Memory B cell (primary cell): ENCODE results near the gene CTH.
"Not testable (repeated sequence)": the region's sequence is repeated elsewhere in the genome, so short reads cannot be mapped to it uniquely, and the experiment has no call there.

Experiments used
- ATAC-seq: fragments of 150-1000 bp; cut with Tn5 transposase; 2 replicates; pipeline ENCODE4 v1.10.0; 2021; ENCODE audit warnings: low read depth, mild to moderate bottlenecking, moderate library complexity
- DNase-seq, 2 donors: peaks; one replicate each; pipeline ENCODE4 v3.0.0; 2022; ENCODE audit warnings: low spot score in 2 of 2
- H3K27ac Mint-ChIP-seq: one replicate; pipeline ENCODE4 v1.8.0; 2022; ENCODE audit warnings: mild to moderate bottlenecking, moderate library complexity, mixed read lengths
- H3K27me3 Mint-ChIP-seq: one replicate; pipeline ENCODE4 v1.8.0; 2022; ENCODE audit warnings: mixed read lengths
- H3K36me3 Mint-ChIP-seq: one replicate; pipeline ENCODE4 v1.8.0; 2022; ENCODE audit warnings: mild to moderate bottlenecking, mixed read lengths
- H3K4me1 Mint-ChIP-seq: one replicate; pipeline ENCODE4 v1.8.0; 2022; ENCODE audit warnings: mixed read lengths
- H3K4me3 Mint-ChIP-seq: one replicate; pipeline ENCODE4 v1.8.0; 2022; ENCODE audit warnings: mild to moderate bottlenecking, moderate library complexity, mixed read lengths
- H3K9me3 Mint-ChIP-seq: one replicate; pipeline ENCODE4 v1.8.0; 2022; ENCODE audit warnings: mixed read lengths

The CTH gene

DNA sequence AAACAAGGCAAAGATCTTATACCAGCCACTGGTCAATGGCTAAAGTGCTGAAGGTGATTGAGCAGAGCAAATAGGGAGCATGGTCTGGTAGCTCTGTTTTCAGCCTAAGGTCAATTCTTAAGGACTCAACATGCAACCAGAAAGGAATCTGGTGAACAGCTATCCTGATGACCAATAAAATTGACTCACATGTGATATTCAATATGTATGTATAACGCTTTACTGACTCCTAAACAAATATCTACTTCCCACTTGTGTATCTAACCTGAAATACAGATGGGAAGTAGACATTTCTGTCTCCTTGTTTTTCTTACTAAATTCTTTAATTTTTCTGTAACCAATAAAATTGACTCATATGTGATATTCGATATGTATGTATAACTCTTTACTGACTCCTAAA is 24.9 kb upstream of the CTH start:
- ATAC-seq = no peak
- peaks cover 3% of the 10 kb centered on the region for H3K4me1 Mint-ChIP-seq
- H3K27ac Mint-ChIP-seq = no peak overlapping the region
- no peaks in the 10 kb centered on the region for H3K36me3 Mint-ChIP-seq
- H3K27me3 Mint-ChIP-seq = peaks cover 5% of the 10 kb centered on the region
- H3K4me3 Mint-ChIP-seq = no peak overlapping the region
- no peak for DNase-seq
- peaks cover 1% of the 10 kb centered on the region for H3K9me3 Mint-ChIP-seq

DNA sequence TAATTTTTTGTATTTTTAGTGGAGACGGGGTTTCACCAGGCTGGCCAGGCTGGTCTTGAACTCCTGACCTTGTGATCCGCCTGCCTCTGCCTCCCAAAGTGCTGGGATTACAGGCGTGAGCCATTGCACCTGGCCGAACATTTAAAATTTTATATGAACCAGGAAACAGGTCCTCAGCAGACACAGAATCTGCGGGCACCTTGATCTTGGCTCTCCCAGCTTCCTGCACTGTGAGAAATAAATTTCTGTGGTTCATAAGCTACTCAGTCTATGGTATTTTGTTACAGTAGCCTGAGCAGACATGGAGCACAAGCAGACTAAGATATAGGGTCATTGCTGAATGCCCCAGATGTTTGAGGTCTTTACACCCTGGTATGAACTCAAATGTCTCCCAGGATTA is 23.6 kb upstream of the CTH start:
- peaks cover 4% of the 10 kb centered on the region for H3K27me3 Mint-ChIP-seq
- ATAC-seq (no peak), DNase-seq (no peak)
- no peaks in the 10 kb centered on the region for H3K36me3 Mint-ChIP-seq
- H3K4me1 Mint-ChIP-seq = peaks cover 3% of the 10 kb centered on the region
- no peak overlapping the region for H3K27ac Mint-ChIP-seq
- H3K4me3 Mint-ChIP-seq = no peak overlapping the region
- H3K9me3 Mint-ChIP-seq = peaks cover 1% of the 10 kb centered on the region

DNA sequence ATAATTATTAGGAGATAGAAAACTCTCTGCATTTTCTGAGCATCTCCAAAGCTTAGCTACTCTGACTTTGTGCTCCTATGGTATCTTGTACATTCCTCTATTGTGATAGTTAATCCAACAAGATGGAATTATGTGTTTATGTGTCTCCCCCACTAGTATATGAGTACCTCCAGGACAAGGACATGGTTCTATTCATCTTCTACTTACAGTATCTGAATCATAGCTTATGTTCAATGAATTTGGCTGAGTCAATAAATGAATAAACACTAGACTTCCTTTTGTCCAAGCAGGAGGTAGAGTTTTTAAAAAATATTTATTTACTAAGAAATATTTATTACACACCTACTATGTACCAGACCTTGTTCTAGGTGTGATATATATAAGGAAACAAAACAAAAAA is 18.4 kb upstream of the CTH start:
- DNase-seq = no peak
- H3K27ac Mint-ChIP-seq = no peak overlapping the region
- H3K4me1 Mint-ChIP-seq = peaks cover 3% of the 10 kb centered on the region
- no peaks in the 10 kb centered on the region for H3K9me3 Mint-ChIP-seq
- no peak overlapping the region for H3K4me3 Mint-ChIP-seq
- peaks cover 10% of the 10 kb centered on the region for H3K27me3 Mint-ChIP-seq
- no peaks in the 10 kb centered on the region for H3K36me3 Mint-ChIP-seq
- ATAC-seq = no peak

DNA sequence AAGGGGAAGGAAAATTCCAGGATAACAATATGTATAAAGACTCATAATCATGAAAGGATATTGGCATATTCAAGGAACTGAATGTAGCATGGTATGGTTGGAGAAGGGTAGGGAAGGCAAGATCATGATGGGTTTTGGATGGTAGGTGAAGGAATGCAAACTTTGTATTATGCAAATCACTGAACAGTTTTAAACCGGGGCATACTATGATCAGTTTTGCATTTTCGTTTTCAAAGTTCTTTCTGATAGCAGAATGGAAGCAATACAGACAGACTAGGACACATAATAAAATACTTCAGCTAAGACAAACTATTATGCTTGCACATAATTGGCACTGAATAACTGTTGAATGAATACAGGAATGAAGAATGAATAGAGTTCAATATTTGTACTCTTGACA is 14.5 kb upstream of the CTH start:
- H3K27me3 Mint-ChIP-seq = peaks cover 7% of the 10 kb centered on the region
- H3K4me3 Mint-ChIP-seq = no peak overlapping the region
- no peak overlapping the region for H3K27ac Mint-ChIP-seq
- DNase-seq (no peak), ATAC-seq (no peak)
- no peaks in the 10 kb centered on the region for H3K9me3 Mint-ChIP-seq
- no peaks in the 10 kb centered on the region for H3K36me3 Mint-ChIP-seq
- H3K4me1 Mint-ChIP-seq = peaks cover 3% of the 10 kb centered on the region

DNA sequence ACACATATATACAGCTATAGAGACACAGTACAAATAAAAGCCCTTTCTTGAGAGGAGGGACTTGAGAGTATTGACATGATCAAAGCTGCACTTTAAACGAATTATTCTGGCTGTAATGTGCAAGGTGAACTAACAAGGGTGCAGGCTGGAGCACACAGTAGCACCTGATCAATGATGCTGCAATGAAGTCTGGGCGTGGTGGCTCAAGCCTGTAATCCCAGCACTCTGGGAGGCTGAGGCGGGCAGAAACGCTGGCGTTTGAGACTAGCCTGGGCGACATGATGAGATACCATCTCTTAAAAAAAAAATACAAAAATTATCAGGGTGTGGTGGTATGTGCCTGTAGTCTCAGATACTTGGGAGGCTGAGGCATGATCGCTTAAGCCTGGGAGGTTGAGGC is 14.1 kb upstream of the CTH start:
- no peak overlapping the region for H3K27ac Mint-ChIP-seq
- H3K4me1 Mint-ChIP-seq = peaks cover 3% of the 10 kb centered on the region
- no peaks in the 10 kb centered on the region for H3K36me3 Mint-ChIP-seq
- H3K4me3 Mint-ChIP-seq = no peak overlapping the region
- peaks cover 7% of the 10 kb centered on the region for H3K27me3 Mint-ChIP-seq
- no peaks in the 10 kb centered on the region for H3K9me3 Mint-ChIP-seq
- ATAC-seq = no peak
- DNase-seq = no peak

DNA sequence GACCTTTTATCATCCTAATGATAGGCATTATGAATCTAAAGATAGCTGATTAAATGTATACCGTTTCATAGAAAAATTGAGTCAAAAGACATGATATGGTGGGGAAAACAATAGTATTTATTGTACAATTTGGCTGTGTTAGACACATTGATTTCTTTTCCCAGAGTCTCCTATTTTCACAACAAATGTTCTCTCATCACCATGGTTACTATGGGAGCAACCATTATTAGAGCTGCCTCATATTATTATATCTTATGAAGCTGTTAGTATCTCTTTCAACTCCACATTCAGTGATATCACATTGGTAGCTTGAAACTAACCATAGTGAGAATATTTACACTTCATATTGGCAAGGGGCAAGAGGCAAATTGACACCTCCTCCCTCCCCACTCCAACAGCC is 10.7 kb upstream of the CTH start:
- DNase-seq (no peak), ATAC-seq (no peak)
- no peaks in the 10 kb centered on the region for H3K9me3 Mint-ChIP-seq
- peaks cover 3% of the 10 kb centered on the region for H3K4me1 Mint-ChIP-seq
- H3K4me3 Mint-ChIP-seq = no peak overlapping the region
- H3K27ac Mint-ChIP-seq = no peak overlapping the region
- H3K27me3 Mint-ChIP-seq = peaks cover 4% of the 10 kb centered on the region
- no peaks in the 10 kb centered on the region for H3K36me3 Mint-ChIP-seq

DNA sequence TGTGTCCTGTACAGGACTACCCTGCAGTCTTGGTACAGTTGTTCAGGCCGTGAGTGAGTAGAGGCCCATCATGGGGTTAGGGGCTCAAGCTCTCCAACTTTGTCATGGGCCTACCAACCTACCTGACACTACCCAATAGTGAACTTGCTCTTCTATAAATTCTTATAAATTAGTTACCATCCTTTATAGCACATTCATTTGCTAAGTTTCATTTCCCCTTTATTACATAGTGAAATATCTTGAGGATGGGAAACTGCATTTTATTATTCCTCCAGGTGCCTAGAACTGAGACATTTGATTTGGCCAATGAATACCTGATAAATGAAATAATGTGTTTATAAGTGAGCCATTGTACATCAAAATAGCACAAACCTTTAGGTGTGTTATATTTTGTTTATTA is 9.1 kb upstream of the CTH start:
- Mint-ChIP-seq H3K27ac (no peak overlapping the region), H3K36me3 (no peaks in the 10 kb centered on the region), H3K27me3 (peaks cover 4% of the 10 kb centered on the region), H3K4me1 (no peaks in the 10 kb centered on the region), H3K4me3 (no peak overlapping the region), H3K9me3 (no peaks in the 10 kb centered on the region)
- no peak for DNase-seq
- ATAC-seq = peak; percentile 57

DNA sequence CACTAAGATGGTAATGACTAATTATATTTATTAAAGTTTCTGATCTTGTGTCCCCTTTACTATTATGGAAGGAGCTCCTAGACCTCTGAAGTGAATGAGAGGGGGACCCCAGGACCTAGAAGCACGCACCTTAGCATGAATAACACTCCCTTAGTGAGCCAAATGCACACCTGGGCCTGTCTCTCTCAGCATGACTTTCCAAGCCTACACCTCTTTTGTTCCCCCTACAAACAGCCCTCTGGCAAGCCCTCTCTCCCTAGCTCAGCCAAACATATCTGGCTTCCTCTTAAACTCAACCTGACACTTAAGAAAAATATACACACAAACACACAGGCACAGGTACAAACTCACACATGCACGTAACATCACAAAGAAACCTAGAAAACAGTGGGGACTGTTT is 7.3 kb upstream of the CTH start:
- ATAC-seq = no peak
- DNase-seq = no peak
- Mint-ChIP-seq H3K27ac (no peak overlapping the region), H3K4me3 (no peak overlapping the region), H3K4me1 (no peaks in the 10 kb centered on the region), H3K9me3 (no peaks in the 10 kb centered on the region), H3K36me3 (no peaks in the 10 kb centered on the region), H3K27me3 (peaks cover 4% of the 10 kb centered on the region)

DNA sequence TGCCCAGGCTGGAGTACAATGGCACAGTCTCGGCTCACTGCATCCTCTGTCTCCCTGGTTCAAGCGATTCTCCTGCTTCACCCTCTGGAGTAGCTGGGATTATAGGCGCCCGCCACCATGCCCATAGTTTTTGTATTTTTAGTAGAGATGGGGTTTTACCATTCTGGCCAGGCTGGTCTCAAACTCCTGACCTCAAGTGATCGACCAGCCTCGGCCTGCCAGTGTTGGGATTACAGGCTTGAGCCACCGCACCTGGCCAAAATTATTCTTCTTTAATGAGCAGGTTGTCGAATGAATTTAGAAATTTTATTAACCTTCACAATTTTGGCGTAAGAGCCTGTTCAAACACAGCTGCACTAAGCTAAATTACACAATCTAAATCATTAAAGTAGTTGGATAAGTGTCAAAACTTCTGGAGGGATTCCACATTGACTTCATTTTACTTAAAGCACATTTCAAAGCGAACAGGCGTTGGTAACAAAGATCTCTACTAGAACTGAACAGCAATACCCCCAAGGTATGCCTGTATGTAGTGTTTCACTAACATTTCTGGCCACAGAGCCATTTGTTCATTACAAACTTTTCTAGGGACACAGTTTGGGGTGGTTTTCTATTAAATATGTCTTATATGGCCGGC is 5.2 kb upstream of the CTH start:
- Mint-ChIP-seq H3K9me3 (no peaks in the 10 kb centered on the region), H3K36me3 (no peaks in the 10 kb centered on the region)
- no peak for DNase-seq

DNA sequence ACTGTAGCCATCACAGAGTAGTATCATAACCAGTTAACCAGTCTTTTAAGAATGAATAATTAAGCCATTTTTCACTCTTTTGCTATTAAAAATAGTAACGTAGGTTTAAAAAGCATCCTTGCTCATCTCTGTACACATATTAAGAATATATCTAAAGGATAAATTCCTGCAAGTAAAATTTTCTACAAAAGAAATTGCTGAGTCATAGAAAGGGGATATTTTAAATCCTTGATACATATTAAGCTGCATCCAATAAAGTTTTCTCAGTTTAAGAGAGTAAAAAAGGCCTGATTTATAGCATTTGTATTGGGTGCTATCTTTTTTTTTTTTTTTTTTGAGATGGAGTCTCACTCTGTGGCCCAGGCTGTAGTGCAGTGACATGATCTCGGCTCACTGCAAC is 1.9 kb upstream of the CTH start:
- Mint-ChIP-seq H3K4me3 (no peak overlapping the region), H3K27me3 (peaks cover 2% of the 10 kb centered on the region), H3K9me3 (no peaks in the 10 kb centered on the region), H3K4me1 (peaks cover 11% of the 10 kb centered on the region), H3K36me3 (no peaks in the 10 kb centered on the region), H3K27ac (no peak overlapping the region)
- no peak for DNase-seq
- ATAC-seq = no peak

More for the DNA sequence above, 5.2 kb upstream of the CTH start:
- no peak overlapping the region for H3K27ac Mint-ChIP-seq
- no peak for ATAC-seq
- H3K4me3 Mint-ChIP-seq = no peak overlapping the region
- peaks cover 2% of the 10 kb centered on the region for H3K27me3 Mint-ChIP-seq
- no peaks in the 10 kb centered on the region for H3K4me1 Mint-ChIP-seq

DNA sequence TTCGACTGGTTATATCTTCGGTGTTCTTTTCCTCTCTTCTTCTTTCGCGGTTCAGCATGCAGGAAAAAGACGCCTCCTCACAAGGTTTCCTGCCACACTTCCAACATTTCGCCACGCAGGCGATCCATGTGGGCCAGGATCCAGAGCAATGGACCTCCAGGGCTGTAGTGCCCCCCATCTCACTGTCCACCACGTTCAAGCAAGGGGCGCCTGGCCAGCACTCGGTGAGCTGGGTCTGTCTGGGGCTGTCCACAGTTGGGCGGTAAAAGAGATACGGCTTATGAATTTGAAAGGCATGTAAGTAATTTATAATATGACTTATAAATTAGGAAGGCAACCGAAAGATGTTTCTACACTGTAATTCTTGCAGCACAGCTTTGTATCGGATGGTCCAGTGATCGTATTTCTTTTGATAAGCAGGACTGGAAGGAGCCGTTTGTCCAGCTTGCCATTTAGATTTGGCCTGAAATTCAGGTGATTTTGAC is 334 bp downstream of the CTH start:
- ATAC-seq (no peak), DNase-seq (no peak)
- H3K36me3 Mint-ChIP-seq = no peaks in the 10 kb centered on the region
- peaks cover 11% of the 10 kb centered on the region for H3K4me1 Mint-ChIP-seq
- H3K27me3 Mint-ChIP-seq = no peaks in the 10 kb centered on the region
- H3K4me3 Mint-ChIP-seq = peak overlapping the region; percentile 96
- peak overlapping the region; percentile 96 for H3K27ac Mint-ChIP-seq
- no peaks in the 10 kb centered on the region for H3K9me3 Mint-ChIP-seq

DNA sequence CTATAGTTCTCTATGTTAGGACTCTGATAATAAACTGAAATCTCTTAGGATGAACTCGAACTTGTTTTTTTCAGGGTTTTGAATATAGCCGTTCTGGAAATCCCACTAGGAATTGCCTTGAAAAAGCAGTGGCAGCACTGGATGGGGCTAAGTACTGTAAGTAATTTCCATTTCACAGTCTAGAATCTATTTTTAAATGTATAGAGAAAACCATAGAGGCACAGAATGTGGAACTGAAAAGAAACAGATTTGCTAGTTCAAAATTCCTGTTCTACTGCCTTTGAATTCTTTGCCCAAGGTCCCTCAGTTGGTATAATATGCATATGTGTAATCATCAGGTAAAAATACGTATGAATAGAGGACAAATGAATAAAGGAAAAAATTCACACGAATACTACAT is 4.8 kb downstream of the CTH start:
- Mint-ChIP-seq H3K27me3 (no peaks in the 10 kb centered on the region), H3K4me1 (peaks cover 11% of the 10 kb centered on the region), H3K27ac (no peak overlapping the region), H3K36me3 (peaks cover 3% of the 10 kb centered on the region), H3K4me3 (no peak overlapping the region), H3K9me3 (no peaks in the 10 kb centered on the region)
- DNase-seq (no peak), ATAC-seq (no peak)

DNA sequence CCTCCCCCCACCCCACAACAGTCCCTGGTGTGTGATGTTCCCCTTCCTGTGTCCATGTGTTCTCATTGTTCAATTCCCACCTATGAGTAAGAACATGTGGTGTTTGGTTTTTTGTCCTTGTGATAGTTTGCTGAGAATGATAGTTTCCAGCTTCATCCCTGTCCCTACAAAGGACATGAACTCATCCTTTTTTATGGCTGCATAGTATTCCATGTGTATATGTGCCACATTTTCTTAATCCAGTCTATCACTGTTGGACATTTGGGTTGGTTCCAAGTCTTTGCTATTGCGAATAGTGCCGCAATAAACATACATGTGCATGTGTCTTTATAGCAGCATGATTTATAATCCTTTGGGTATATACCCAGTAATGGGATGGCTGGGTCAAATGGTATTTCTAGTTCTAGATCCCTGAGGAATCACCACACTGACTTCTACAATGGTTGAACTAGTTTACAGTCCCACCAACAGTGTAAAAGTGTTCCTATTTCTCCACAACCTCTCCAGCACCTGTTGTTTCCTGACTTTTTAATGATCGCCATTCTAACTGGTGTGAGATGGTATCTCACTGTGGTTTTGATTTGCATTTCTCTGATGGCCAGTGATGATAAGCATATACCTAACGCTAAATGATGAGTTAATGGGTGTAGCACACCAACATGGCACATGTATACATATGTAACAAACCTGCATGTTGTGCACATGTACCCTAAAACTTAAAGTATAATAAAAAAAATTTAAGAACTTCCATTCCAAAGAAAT is 8.1 kb downstream of the CTH start:
- not testable (repeated sequence) for ATAC-seq, DNase-seq, H3K27ac Mint-ChIP-seq, H3K4me1 Mint-ChIP-seq, H3K9me3 Mint-ChIP-seq, H3K27me3 Mint-ChIP-seq, H3K4me3 Mint-ChIP-seq, H3K36me3 Mint-ChIP-seq

DNA sequence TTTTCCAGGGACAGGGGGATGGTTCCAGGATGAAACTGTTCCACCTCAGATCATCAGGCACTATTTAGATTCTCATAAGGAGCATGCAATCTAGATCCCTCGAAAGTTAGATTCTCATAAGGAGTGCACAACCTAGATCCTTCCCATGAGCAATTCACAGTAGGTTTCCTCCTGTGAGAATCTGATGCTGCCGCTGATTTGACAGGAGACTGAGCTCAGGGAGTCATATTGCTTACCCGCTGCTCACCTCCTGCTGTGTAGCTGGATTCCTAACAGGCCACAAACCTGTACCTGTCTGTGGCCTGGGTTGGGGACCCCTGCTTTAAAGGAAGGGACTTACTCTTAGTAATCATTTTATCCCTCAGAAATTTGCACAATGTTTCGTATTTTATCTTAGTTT is 9.3 kb downstream of the CTH start:
- H3K36me3 Mint-ChIP-seq = peaks cover 6% of the 10 kb centered on the region
- no peak overlapping the region for H3K4me3 Mint-ChIP-seq
- ATAC-seq = no peak
- H3K9me3 Mint-ChIP-seq = no peaks in the 10 kb centered on the region
- H3K27me3 Mint-ChIP-seq = no peaks in the 10 kb centered on the region
- H3K4me1 Mint-ChIP-seq = no peaks in the 10 kb centered on the region
- H3K27ac Mint-ChIP-seq = no peak overlapping the region
- no peak for DNase-seq
